ENCODE data around the gene XPOT.
A peak's percentile ranks its signal among the peaks of the same experiment; 100 is the strongest.

The XPOT gene

DNA sequence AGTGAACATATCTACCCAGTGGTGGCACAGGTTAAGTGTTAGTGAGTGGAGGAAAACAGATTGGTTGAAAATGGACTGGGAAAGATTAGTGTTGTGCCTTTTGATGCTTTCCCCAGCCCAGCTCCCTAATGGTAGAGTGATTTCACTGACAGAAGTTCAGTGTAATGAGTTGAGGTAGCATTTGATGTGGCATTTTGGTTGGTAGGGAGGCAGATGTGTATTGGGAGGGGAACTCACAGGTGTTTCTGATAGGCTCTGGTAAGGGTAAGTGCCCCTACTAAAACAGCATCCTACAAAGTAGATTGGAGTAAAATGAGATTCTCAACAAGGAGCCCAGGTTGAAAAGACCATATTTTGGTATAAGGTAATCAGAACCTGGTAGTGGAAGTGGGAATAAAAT, 51.9 kb downstream of the XPOT start:
- no peak overlapping the region for H3K4me3 Mint-ChIP-seq
- no peaks in the 10 kb centered on the region for H3K9me3 Mint-ChIP-seq
- H3K4me1 Mint-ChIP-seq, result peaks cover 29% of the 10 kb centered on the region
- H3K27me3 Mint-ChIP-seq (ENCODE audit: low read depth), result no peaks in the 10 kb centered on the region
- H3K27ac Mint-ChIP-seq, result no peak overlapping the region
- TF ChIP-seq, protein P1, sequence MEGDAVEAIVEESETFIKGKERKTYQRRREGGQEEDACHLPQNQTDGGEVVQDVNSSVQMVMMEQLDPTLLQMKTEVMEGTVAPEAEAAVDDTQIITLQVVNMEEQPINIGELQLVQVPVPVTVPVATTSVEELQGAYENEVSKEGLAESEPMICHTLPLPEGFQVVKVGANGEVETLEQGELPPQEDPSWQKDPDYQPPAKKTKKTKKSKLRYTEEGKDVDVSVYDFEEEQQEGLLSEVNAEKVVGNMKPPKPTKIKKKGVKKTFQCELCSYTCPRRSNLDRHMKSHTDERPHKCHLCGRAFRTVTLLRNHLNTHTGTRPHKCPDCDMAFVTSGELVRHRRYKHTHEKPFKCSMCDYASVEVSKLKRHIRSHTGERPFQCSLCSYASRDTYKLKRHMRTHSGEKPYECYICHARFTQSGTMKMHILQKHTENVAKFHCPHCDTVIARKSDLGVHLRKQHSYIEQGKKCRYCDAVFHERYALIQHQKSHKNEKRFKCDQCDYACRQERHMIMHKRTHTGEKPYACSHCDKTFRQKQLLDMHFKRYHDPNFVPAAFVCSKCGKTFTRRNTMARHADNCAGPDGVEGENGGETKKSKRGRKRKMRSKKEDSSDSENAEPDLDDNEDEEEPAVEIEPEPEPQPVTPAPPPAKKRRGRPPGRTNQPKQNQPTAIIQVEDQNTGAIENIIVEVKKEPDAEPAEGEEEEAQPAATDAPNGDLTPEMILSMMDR (IDR thresholded peaks at IDR 0.05; ENCODE audit: unreplicated experiment in 3 of 3), result no peak
- peaks cover 27% of the 10 kb centered on the region for H3K36me3 Mint-ChIP-seq (ENCODE audit: low read depth)

DNA sequence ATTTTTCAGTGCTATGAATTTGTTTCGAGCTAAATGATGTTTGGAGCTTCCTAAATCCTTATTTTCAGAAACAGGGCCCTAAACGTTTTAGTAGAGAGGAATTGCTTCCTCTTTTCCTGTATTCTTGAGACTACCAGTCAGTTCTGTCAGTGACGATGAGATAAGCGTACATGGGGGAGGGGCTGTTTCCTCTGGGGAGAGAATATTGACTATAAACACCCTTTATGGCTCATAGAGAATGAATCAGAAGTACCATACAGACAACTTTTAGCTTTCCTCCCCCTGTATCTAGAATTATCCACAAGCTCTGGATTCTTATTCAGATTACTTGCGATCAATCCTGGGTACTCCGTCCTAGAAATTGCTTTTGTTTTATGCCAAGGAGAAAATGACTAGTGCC, 52.8 kb downstream of the XPOT start:
- H3K36me3 Mint-ChIP-seq (ENCODE audit: low read depth), result peaks cover 32% of the 10 kb centered on the region
- H3K9me3 Mint-ChIP-seq, result no peaks in the 10 kb centered on the region
- H3K4me3 Mint-ChIP-seq, result no peak overlapping the region
- no peak overlapping the region for H3K27ac Mint-ChIP-seq
- H3K27me3 Mint-ChIP-seq (ENCODE audit: low read depth), result no peaks in the 10 kb centered on the region
- TF ChIP-seq, protein P1 (IDR thresholded peaks at IDR 0.05; ENCODE audit: unreplicated experiment in 3 of 3), result no peak
- peaks cover 21% of the 10 kb centered on the region for H3K4me1 Mint-ChIP-seq

DNA sequence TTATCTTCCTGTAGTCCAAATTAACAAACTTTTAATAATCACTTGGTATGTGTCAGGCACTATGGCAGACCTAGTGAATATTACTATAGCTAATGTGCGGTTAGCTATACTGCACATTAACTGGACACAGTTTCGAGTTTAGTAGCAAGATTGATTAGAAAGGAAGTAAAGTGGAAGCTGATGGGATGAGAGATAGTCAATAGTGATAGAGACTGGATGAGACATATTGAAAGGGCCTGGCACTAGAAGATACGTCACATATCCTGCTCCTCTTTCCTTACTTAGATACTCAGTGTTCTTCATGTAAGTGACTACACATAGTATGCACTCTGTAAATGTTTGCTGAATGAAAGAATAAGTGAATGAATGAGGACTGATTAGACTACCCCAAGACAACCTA, 53.3 kb downstream of the XPOT start:
- Mint-ChIP-seq H3K36me3 (ENCODE audit: low read depth) (peaks cover 35% of the 10 kb centered on the region), H3K4me1 (peaks cover 20% of the 10 kb centered on the region), H3K9me3 (no peaks in the 10 kb centered on the region), H3K27me3 (ENCODE audit: low read depth) (no peaks in the 10 kb centered on the region), H3K4me3 (no peak overlapping the region), H3K27ac (no peak overlapping the region)
- TF ChIP-seq, protein P1 (IDR thresholded peaks at IDR 0.05; ENCODE audit: unreplicated experiment in 3 of 3), result no peak

DNA sequence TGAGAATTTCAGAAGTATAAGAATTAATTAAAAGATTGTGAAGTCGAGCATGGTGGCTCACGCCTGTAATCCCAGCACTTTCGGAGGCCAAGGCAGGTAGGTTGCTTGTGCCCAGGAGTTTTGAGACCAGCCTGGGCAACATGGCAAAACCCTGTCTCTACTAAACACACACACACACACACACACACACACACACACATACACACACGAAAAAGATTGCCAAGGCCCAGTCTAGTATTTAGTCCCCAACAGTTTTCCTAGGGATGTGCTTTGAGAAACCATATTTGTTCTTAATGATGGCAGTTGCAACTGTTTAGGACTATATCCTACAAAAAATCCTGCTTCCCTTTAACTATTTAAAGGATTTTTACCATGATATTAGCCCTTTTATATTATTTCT, 53.7 kb downstream of the XPOT start:
- Mint-ChIP-seq H3K9me3 (no peaks in the 10 kb centered on the region), H3K4me3 (no peak overlapping the region), H3K36me3 (ENCODE audit: low read depth) (peaks cover 40% of the 10 kb centered on the region), H3K4me1 (peaks cover 15% of the 10 kb centered on the region), H3K27ac (no peak overlapping the region), H3K27me3 (ENCODE audit: low read depth) (no peaks in the 10 kb centered on the region)
- TF ChIP-seq, protein P1 (IDR thresholded peaks at IDR 0.05; ENCODE audit: unreplicated experiment in 3 of 3), result no peak

DNA sequence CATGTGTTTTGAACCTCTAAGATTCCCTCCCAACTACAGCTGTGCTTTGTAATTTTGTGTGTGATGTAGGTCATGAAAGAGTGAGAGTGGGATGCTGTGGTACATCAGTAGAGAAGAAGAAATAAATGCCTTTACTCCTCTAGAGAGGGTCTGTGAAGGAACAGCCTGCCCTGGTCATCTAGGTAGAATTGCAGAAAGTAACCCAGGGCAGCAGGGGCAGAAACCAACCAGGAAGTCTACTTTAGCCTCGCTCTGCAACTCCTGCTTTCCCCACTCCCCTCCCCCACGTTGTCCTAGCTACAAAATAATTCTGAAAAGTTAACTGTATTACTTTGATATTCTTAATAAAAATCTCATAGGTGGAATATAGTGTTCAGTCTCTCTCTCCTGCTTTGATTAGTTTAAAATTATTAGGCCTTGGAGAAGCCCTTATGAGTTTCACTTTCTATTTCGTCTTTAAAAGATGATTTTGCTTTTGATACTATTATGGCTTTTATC, 55.3 kb downstream of the XPOT start:
- TF ChIP-seq, protein P1 (IDR thresholded peaks at IDR 0.05; ENCODE audit: unreplicated experiment in 3 of 3), result no peak
- Mint-ChIP-seq H3K4me1 (peaks cover 8% of the 10 kb centered on the region), H3K27me3 (ENCODE audit: low read depth) (no peaks in the 10 kb centered on the region), H3K36me3 (ENCODE audit: low read depth) (peaks cover 47% of the 10 kb centered on the region), H3K27ac (peak overlapping the region in 1 of 3 experiments; percentile 21), H3K4me3 (no peak overlapping the region), H3K9me3 (no peaks in the 10 kb centered on the region)

DNA sequence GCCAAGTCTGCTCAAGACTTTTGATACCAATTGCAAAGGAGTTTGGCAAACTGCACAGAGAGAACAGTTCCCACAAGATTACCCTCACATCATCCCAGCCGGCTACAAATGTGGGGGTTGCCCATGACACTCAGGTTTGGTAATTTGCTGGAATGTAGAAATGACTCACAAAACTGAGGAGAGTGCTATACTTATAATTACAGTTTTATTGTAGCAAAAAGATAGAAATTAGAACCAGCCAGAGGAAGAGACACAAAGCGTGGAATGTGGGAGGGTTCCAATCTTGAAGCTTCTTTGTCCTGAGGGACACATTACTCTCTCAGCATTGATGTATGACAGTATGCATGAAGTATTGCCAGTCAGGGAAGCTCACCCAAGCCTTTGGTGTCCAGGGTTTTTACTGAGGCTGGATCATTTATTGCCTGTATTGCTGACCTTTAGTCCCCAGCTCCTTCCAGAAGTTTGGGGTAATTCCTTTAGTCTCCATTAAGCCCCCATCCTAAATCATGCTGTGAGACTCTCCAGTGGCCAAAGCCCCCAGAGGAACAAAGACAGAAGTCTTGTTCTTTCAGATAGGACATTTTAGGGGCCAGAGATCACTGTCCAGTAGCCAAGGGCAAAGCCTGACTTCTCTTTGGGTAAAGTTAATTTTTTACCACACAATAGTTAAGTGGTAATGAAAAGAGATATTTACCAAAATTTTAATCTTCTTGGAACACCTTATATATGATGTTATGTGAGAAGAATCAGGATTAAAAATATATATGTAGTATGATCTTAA, 57.6 kb downstream of the XPOT start:
- H3K4me3 Mint-ChIP-seq, result no peak overlapping the region
- H3K36me3 Mint-ChIP-seq (ENCODE audit: low read depth), result peaks cover 58% of the 10 kb centered on the region
- no peak overlapping the region for H3K27ac Mint-ChIP-seq
- no peaks in the 10 kb centered on the region for H3K27me3 Mint-ChIP-seq (ENCODE audit: low read depth)
- H3K9me3 Mint-ChIP-seq, result no peaks in the 10 kb centered on the region
- H3K4me1 Mint-ChIP-seq, result peaks cover 8% of the 10 kb centered on the region
- TF ChIP-seq, protein P1 (IDR thresholded peaks at IDR 0.05; ENCODE audit: unreplicated experiment in 3 of 3), result no peak

Data from nephron (organoid).